SIG-M5 treated with dmso at 0.1 percent for 504 hours (cell line): ENCODE data around the gene RERE.
A peak's percentile ranks its signal among the peaks of the same experiment; 100 is the strongest.

ENCODE experiments used
- DNase-seq: peaks from one replicate; lab custom pipeline; 2025; ENCODE audit not compliant: unreplicated experiment; lab: John Stamatoyannopoulos, UW

Gene RERE

GRCh38 chr1:8584316-8584715 lies 233.1 kb downstream of the RERE start:
- no peak for DNase-seq

GRCh38 chr1:8583031-8583430 lies 234.4 kb downstream of the RERE start:
- DNase-seq, result no peak

GRCh38 chr1:8580566-8580965 lies 236.9 kb downstream of the RERE start:
- DNase-seq, result no peak

GRCh38 chr1:8578936-8579335 lies 238.5 kb downstream of the RERE start:
- no peak for DNase-seq

GRCh38 chr1:8578132-8578877 lies 239.1 kb downstream of the RERE start:
- no peak for DNase-seq

GRCh38 chr1:8574985-8575384 lies 242.5 kb downstream of the RERE start:
- no peak for DNase-seq

- DNase-seq, result no peak
These were observed 245.3 kb downstream of the RERE start for GRCh38 chr1:8572106-8572505.

- no peak for DNase-seq
These were observed 246.0 kb downstream of the RERE start for GRCh38 chr1:8571200-8571984.

- DNase-seq, result no peak
These were observed 247.0 kb downstream of the RERE start for GRCh38 chr1:8570465-8570864.

GRCh38 chr1:8569242-8569641 lies 248.2 kb downstream of the RERE start:
- no peak for DNase-seq

- no peak for DNase-seq
These were observed 248.6 kb downstream of the RERE start for GRCh38 chr1:8568837-8569236.

- no peak for DNase-seq
These were observed 250.3 kb downstream of the RERE start for GRCh38 chr1:8567146-8567545.

- no peak for DNase-seq
These were observed 251.6 kb downstream of the RERE start for GRCh38 chr1:8565802-8566201.

GRCh38 chr1:8563944-8564537 lies 253.4 kb downstream of the RERE start:
- no peak for DNase-seq

- no peak for DNase-seq
These were observed 254.3 kb downstream of the RERE start for GRCh38 chr1:8562881-8563865.

- DNase-seq, result no peak
These were observed 255.2 kb downstream of the RERE start for GRCh38 chr1:8562222-8562621.

GRCh38 chr1:8560611-8561544 lies 256.6 kb downstream of the RERE start:
- peak; percentile 25 for DNase-seq

GRCh38 chr1:8560035-8560434 lies 257.4 kb downstream of the RERE start:
- no peak for DNase-seq

GRCh38 chr1:8555582-8555981 lies 261.9 kb downstream of the RERE start:
- DNase-seq, result no peak
